HepG2 (cell line): ENCODE results near the gene GBA2. TPM values are rescaled to one million over a fixed set of nuclear protein-coding genes. Genes with fewer than 3 reads are reported as not detected.

Experiments used
- ARNT2 ChIP-seq: sonication (generic); formaldehyde crosslinking; IDR thresholded peaks from 2 replicates; pipeline ENCODE4 v1.8.0; 2022; ENCODE audit warnings: mild to moderate bottlenecking, low read depth, missing genetic modification reagents, moderate library complexity
- BORCS8-MEF2B ChIP-seq: sonication (generic); formaldehyde crosslinking; IDR thresholded peaks from 2 replicates; pipeline ENCODE4 v1.8.0; 2022; ENCODE audit warnings: mild to moderate bottlenecking, missing genetic modification reagents
- DNMT1 ChIP-seq: sonication (generic); formaldehyde crosslinking; IDR thresholded peaks from 2 replicates; pipeline ENCODE4 v1.5.1; 2020; ENCODE audit warnings: mild to moderate bottlenecking, missing genetic modification reagents
- ELF1 ChIP-seq: sonication (generic); formaldehyde crosslinking; IDR thresholded peaks from 2 replicates; pipeline ENCODE4 v1.4.0; 2020; ENCODE audit warnings: missing genetic modification reagents
- ISL2 ChIP-seq: sonication (generic); formaldehyde crosslinking; IDR thresholded peaks from 2 replicates; pipeline ENCODE4 v1.5.0; 2020; ENCODE audit warnings: missing genetic modification reagents
- JUN ChIP-seq: sonication (generic); formaldehyde crosslinking; IDR thresholded peaks from 2 replicates; pipeline ENCODE4 v1.4.0; 2020; ENCODE audit warnings: mild to moderate bottlenecking, missing genetic modification reagents
- PHF20 ChIP-seq: sonication (generic); formaldehyde crosslinking; IDR thresholded peaks from 2 replicates; pipeline ENCODE4 v1.5.0; 2020; ENCODE audit warnings: mild to moderate bottlenecking, missing genetic modification reagents
- PITX1 ChIP-seq: sonication (generic); formaldehyde crosslinking; IDR thresholded peaks from 2 replicates; pipeline ENCODE4 v1.5.1; 2020; ENCODE audit warnings: mild to moderate bottlenecking, missing genetic modification reagents
- POGZ ChIP-seq: sonication (generic); formaldehyde crosslinking; IDR thresholded peaks from 2 replicates; pipeline ENCODE4 v1.4.0; 2020; ENCODE audit warnings: mild to moderate bottlenecking, missing genetic modification reagents
- POLR2A ChIP-seq, 2 experiments: IDR thresholded peaks; 2 replicates each; pipeline ENCODE4 v1.6.1; 2011; ENCODE audit warnings: low read depth in 2 of 2, low read length in 2 of 2, mild to moderate bottlenecking in 1 of 2, moderate library complexity in 1 of 2; ENCODE audit not compliant: insufficient read depth in 1 of 2
- RXRA ChIP-seq: sonication (generic); formaldehyde crosslinking; IDR thresholded peaks from 2 replicates; pipeline ENCODE4 v1.5.1; 2020; ENCODE audit warnings: missing genetic modification reagents
- TCF7L2 ChIP-seq: IDR thresholded peaks from 2 replicates; pipeline ENCODE4 v1.6.1; 2011; ENCODE audit warnings: mild to moderate bottlenecking, low read depth, low read length, moderate library complexity
- THAP8 ChIP-seq: sonication (generic); formaldehyde crosslinking; IDR thresholded peaks from 2 replicates; pipeline ENCODE4 v1.5.1; 2020; ENCODE audit warnings: missing genetic modification reagents, mild to moderate bottlenecking, borderline replicate concordance
- ZBTB26 ChIP-seq: IDR thresholded peaks from 2 replicates; pipeline ENCODE4 v1.6.1; 2016; ENCODE audit warnings: missing compliant biosample characterization, missing genetic modification reagents, borderline replicate concordance
- ZNF530 ChIP-seq: sonication (generic); formaldehyde crosslinking; IDR thresholded peaks from 2 replicates; pipeline ENCODE4 v1.5.0; 2020; ENCODE audit warnings: low read depth, mild to moderate bottlenecking, missing genetic modification reagents
- ZNF674 ChIP-seq: sonication (generic); formaldehyde crosslinking; IDR thresholded peaks from 2 replicates; pipeline ENCODE4 v1.5.0; 2020; ENCODE audit warnings: low read depth, mild to moderate bottlenecking, missing genetic modification reagents
- ZSCAN9 ChIP-seq: IDR thresholded peaks from 2 replicates; pipeline ENCODE4 v1.6.1; 2016; ENCODE audit warnings: borderline replicate concordance
- polyA plus RNA-seq, 8 experiments: library from polyadenylated mRNA; depleted of rRNA in 3 of 8; stranded (reverse) in 7 of 8; unstranded in 1 of 8; fragments of >200 nt; fragmentation: Illumina TruSeq in 4 of 8; extraction: Trizol in 4 of 8; gene quantifications; 2 replicates each; pipeline versions ENCODE4 v1.2.1 to v1.2.3, GENCODE V29; 2011 to 2016; ENCODE audit warnings: low read depth in 4 of 8, missing spikeins in 1 of 8, mixed read lengths in 1 of 8; ENCODE audit not compliant: insufficient read depth in 1 of 8
- total RNA-seq, 5 experiments: library from RNA; depleted of rRNA; stranded (reverse); fragments of >200 nt; fragmentation: Illumina TruSeq; extraction: Trizol; gene quantifications; 2 replicates each; pipeline ENCODE4 v1.2.3, GENCODE V29; 2016; ENCODE audit warnings: low read depth in 1 of 5
- TF ChIP-seq, protein P1 (sequence below): sonication (generic); formaldehyde crosslinking; IDR thresholded peaks from 2 replicates; pipeline ENCODE4 v1.9.0; 2022; ENCODE audit warnings: missing genetic modification reagents, mild to moderate bottlenecking, borderline replicate concordance
- TF ChIP-seq, protein P2 (sequence below): sonication (generic); formaldehyde crosslinking; conservative IDR thresholded peaks from 2 replicates; pipeline ENCODE4 v1.4.0; 2020; ENCODE audit warnings: missing genetic modification reagents
- TF ChIP-seq, protein P3 (sequence below): sonication (generic); formaldehyde crosslinking; IDR thresholded peaks from 2 replicates; pipeline ENCODE4 v1.4.0; 2020; ENCODE audit warnings: missing genetic modification reagents, borderline replicate concordance
- TF ChIP-seq, protein P4 (sequence below): sonication (generic); formaldehyde crosslinking; IDR thresholded peaks from 2 replicates; pipeline ENCODE4 v1.5.1; 2020; ENCODE audit warnings: mild to moderate bottlenecking, missing genetic modification reagents

GBA2 gene
- total and polyA plus RNA-seq, 2 of the 13 experiments (the other 11 are each of a cell fraction or from before 2014, with no cell fraction given) = 37.5 to 86.1 TPM

GRCh38 chr9:35732800-35733541 lies 16.1 kb downstream of the GBA2 start (continued):
- TF ChIP-seq RXRA (0 out of 2 replicates have a peak, but pooled peaks have one; percentile 3), THAP8 (CRISPR knock-in tag) (no peak), BORCS8-MEF2B (CRISPR knock-in tag) (no peak), ZSCAN9 (no peak), ELF1 (CRISPR knock-in tag) (no peak), POGZ (CRISPR knock-in tag) (no peak), TCF7L2 (no peak), ISL2 (no peak), ZNF674 (CRISPR knock-in tag) (no peak), PHF20 (CRISPR knock-in tag) (no peak), ZNF530 (CRISPR knock-in tag) (no peak), POLR2A (IDR thresholded peaks at IDR 0.05; ENCODE audit: insufficient read depth in 1 of 2, low read depth in 2 of 2, low read length in 2 of 2) (0 out of 4 replicates have a peak, but pooled peaks of 1 of the 2 experiments have one; percentile 10), ARNT2 (CRISPR knock-in tag) (no peak), ZBTB26 (CRISPR knock-in tag) (no peak), PITX1 (CRISPR knock-in tag) (no peak), DNMT1 (CRISPR knock-in tag) (no peak), JUN (CRISPR knock-in tag) (no peak)
- TF ChIP-seq, protein P1, sequence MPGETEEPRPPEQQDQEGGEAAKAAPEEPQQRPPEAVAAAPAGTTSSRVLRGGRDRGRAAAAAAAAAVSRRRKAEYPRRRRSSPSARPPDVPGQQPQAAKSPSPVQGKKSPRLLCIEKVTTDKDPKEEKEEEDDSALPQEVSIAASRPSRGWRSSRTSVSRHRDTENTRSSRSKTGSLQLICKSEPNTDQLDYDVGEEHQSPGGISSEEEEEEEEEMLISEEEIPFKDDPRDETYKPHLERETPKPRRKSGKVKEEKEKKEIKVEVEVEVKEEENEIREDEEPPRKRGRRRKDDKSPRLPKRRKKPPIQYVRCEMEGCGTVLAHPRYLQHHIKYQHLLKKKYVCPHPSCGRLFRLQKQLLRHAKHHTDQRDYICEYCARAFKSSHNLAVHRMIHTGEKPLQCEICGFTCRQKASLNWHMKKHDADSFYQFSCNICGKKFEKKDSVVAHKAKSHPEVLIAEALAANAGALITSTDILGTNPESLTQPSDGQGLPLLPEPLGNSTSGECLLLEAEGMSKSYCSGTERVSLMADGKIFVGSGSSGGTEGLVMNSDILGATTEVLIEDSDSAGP = no peak
- TF ChIP-seq, protein P2, sequence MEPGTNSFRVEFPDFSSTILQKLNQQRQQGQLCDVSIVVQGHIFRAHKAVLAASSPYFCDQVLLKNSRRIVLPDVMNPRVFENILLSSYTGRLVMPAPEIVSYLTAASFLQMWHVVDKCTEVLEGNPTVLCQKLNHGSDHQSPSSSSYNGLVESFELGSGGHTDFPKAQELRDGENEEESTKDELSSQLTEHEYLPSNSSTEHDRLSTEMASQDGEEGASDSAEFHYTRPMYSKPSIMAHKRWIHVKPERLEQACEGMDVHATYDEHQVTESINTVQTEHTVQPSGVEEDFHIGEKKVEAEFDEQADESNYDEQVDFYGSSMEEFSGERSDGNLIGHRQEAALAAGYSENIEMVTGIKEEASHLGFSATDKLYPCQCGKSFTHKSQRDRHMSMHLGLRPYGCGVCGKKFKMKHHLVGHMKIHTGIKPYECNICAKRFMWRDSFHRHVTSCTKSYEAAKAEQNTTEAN (CRISPR knock-in tag) = no peak
- TF ChIP-seq, protein P3, sequence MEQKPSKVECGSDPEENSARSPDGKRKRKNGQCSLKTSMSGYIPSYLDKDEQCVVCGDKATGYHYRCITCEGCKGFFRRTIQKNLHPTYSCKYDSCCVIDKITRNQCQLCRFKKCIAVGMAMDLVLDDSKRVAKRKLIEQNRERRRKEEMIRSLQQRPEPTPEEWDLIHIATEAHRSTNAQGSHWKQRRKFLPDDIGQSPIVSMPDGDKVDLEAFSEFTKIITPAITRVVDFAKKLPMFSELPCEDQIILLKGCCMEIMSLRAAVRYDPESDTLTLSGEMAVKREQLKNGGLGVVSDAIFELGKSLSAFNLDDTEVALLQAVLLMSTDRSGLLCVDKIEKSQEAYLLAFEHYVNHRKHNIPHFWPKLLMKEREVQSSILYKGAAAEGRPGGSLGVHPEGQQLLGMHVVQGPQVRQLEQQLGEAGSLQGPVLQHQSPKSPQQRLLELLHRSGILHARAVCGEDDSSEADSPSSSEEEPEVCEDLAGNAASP (CRISPR knock-in tag) = no peak
- TF ChIP-seq, protein P4, sequence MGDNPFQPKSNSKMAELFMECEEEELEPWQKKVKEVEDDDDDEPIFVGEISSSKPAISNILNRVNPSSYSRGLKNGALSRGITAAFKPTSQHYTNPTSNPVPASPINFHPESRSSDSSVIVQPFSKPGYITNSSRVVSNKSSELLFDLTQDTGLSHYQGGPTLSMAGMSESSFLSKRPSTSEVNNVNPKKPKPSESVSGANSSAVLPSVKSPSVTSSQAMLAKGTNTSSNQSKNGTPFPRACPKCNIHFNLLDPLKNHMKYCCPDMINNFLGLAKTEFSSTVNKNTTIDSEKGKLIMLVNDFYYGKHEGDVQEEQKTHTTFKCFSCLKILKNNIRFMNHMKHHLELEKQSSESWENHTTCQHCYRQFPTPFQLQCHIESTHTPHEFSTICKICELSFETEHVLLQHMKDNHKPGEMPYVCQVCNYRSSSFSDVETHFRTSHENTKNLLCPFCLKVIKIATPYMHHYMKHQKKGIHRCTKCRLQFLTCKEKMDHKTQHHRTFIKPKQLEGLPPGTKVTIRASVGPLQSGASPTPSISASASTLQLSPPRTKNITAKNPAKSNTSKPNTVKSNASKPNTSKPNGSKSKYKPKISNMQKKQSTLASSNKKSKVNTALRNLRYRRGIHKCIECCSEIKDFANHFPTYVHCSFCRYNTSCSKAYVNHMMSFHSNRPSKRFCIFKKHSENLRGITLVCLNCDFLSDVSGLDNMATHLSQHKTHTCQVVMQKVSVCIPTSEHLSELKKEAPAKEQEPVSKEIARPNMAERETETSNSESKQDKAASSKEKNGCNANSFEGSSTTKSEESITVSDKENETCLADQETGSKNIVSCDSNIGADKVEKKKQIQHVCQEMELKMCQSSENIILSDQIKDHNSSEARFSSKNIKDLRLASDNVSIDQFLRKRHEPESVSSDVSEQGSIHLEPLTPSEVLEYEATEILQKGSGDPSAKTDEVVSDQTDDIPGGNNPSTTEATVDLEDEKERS (CRISPR knock-in tag) = no peak
